Measurements from ENCODE around the gene PLCL1.
A peak's percentile ranks its signal among the peaks of the same experiment; 100 is the strongest.
"Not testable (repeated sequence)": the region's sequence is repeated elsewhere in the genome, so short reads cannot be mapped to it uniquely, and the experiment has no call there.

PLCL1 gene

DNA sequence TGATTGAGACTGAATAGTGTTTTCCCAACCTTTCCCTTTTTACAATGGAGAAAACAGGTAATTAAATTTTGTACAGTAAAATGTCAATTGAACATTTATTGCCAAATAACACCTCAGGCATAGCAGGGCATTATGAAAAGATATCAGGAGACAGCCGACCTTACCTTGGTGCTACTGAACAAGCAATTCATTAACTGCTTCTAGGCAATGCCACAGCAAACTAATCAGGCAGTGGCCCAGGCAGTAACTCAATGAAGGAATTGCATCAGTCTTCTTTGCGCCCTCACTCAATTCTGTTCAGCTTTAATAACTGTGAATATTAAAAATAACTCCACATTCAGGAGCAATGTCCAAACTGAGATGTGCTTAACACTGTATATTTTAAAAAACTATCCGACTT is 6.1 kb downstream of the PLCL1 start:
- DNase-seq: no peak

- peak; percentile 16 for DNase-seq
These were observed 8.8 kb downstream of the PLCL1 start for GRCh38 chr2:197813093-197813787.

DNA sequence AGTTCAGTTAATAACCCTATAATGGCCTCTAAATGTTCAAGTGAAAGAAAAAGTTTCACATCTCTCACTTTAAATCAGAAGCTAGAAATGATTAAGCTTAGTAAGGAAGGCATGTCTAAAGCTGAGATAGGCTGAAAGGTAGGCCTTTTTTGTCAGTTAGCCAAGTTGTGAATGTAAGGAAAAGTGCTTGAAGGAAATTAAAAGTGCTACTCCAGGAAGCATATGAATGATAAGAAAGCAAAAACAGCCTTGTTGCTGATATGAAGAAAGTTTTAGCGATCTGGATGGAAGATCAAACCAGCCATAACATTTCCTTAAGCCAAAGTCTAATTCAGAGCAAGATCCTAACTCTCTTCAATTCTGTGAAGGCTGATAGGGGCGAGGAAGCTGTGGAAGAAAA is 10.1 kb downstream of the PLCL1 start:
- DNase-seq: no peak

GRCh38 chr2:197821550-197822289 is 17.3 kb downstream of the PLCL1 start:
- DNase-seq: no peak

GRCh38 chr2:197822333-197822732 is 17.9 kb downstream of the PLCL1 start:
- DNase-seq: no peak

DNA sequence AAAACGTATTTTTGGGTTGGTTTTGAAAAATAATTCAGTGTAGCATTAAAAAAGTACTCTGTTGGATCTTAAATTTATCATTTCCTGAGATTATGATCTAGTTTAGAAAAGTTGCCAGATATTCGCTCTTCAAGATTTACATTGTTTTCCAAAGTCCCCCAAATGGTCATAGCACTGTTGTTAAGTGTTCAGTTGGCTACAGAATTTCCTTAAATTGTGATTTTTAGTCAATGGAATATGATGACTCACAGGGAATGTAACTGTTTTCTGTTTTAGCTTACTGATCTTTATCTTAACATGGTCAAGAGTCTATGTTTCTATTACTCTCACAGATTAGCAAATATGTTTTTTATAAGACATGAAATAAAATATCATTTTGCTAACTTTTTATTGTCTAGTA is 23.2 kb downstream of the PLCL1 start:
- DNase-seq: no peak

GRCh38 chr2:197828464-197829135 is 24.2 kb downstream of the PLCL1 start:
- DNase-seq: no peak

GRCh38 chr2:197834771-197835170 is 30.4 kb downstream of the PLCL1 start:
- not testable (repeated sequence) for DNase-seq

DNA sequence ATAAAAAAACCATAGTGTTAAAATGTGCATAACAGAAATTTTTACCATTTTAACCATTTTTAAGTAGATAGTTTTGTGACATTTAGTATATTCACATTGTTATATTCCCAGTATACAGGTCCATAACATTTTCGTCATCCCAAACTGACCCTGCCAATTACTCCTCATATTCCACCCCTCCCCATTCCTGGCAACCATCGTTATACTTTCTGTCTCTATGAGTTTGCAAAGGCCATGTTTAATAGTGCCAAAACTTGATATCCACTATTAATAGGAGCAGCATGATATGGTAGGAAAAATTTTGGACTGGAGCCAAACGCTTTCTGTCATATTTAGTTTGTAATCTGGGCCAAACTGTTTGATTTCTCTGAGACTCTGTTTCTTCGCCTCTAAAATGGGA is 30.9 kb downstream of the PLCL1 start:
- no peak for DNase-seq

DNA sequence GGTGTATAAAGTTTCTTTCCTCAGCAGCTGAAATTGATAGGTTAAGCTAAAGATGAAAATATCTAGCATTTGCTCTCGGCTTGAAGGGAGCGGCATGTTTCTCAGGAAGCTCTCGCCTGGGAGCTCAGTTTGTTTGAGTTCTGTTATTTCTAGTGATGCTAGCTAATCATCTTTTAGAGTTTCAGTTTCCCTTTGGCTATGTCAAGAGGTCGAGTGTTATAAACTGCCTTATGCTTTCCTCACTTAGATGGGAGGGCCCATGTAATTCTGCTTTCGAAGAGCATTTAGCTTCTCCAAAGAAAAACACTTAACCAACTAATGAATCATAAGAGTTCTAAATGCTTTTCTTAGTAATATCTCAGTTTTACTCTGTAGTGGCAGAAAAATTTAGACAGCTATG is 33.6 kb downstream of the PLCL1 start:
- peak; percentile 19 for DNase-seq

DNA sequence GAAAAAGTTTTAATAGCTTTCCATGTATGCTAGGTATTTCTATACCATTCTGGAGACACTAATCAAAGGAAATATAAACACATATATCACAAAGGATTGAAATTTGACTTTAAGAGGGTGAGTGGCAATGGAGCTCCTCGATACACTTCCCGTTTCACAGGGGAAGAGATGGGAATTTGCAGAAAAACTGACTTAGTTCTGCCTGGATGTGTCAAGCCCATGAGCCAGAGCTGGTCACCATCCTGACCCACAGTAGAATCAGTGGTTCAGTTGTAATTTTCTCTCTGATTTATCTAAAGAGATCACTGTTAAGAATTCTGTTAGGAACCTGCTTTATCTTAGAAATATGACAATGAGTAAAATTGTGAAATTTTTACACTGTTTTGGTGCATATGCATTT is 34.2 kb downstream of the PLCL1 start:
- DNase-seq: no peak

DNA sequence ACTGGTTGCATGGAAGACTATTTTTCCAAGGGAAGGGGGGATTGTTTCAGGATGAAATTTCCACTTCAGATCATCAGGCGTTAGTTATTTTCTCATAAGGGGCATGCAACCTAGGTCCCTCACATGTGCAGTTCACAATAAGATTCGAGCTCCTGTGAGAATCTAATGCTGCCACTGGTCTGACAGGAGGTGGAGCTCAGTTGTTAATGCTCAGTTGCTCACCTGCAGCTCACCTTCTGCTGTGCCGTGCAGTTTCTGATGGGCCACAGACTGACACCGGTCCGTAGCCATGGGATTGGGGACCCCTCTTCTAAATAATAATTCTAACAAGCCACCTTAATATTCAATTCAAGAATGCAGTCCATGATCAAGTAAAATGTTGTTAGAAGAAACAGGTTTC is 34.9 kb downstream of the PLCL1 start:
- no peak for DNase-seq

DNA sequence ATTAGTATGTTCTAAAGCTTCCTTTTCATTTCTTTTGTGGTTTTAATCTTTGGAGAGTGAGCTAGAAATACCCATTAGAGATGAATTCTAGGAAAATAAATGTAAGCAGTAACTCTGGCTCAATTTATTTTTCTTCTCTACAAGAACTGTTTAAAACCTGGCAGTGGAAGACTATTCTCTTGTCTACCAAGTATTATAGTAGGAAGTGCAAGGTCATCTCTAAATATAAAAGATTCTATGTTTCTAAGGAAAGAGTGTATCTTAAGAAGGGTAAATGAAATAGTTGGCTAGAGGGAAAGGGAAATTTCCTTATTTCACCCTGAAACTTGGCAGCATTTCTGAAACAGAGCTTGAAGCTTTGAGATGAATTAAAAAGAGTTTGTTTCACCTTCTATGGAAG is 35.5 kb downstream of the PLCL1 start:
- DNase-seq: no peak

- no peak for DNase-seq
These were observed 41.7 kb downstream of the PLCL1 start for GRCh38 chr2:197846128-197846527.

- no peak for DNase-seq
These were observed 42.4 kb downstream of the PLCL1 start for GRCh38 chr2:197846777-197847176.

- DNase-seq: no peak
These were observed 43.4 kb downstream of the PLCL1 start for GRCh38 chr2:197847651-197848401.

DNA sequence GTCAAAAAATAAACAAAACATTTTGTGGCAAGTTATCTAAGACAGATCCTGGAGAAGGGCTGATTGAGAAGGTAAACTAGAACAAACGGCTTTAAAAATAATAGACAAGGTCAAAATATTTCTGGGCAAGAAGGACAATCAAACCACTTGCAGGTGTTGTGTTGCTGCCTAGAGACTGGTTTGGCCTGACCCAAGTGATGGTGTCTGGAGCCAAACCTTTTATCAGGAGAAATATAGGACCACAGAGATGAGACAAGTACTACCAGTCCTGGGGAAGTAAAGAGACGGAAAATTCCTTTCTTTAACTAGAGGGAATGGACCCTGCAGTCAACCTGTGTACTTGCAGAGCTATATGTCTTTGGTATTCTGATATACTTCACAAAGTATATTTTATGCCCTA is 44.2 kb downstream of the PLCL1 start:
- no peak for DNase-seq

DNA sequence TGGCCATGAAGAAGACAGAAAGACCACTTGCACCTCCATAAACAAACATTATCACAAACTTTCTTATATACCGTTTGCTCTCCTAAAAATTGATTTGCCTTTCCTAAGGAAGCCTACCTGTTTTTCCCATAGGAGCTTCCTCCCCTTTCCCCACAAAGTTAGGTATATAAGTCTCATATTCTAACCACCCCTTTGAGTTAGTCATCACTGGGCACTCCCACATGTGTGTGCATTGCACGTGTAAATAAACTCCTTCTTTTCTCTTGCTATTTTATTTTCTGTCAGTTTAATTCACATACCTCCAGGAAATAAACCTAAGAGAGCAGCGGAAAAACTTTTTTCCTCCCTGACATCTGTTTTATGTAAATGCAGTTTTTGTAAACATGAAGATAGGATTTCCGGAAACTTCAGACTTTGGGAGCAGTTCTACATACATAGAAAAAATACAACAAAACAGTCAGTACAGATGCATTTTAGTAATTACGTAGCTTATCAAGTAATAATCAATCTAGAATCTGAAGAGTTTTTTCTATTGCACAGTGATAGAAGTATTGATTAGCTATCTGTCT is 46.6 kb downstream of the PLCL1 start:
- no peak for DNase-seq

DNA sequence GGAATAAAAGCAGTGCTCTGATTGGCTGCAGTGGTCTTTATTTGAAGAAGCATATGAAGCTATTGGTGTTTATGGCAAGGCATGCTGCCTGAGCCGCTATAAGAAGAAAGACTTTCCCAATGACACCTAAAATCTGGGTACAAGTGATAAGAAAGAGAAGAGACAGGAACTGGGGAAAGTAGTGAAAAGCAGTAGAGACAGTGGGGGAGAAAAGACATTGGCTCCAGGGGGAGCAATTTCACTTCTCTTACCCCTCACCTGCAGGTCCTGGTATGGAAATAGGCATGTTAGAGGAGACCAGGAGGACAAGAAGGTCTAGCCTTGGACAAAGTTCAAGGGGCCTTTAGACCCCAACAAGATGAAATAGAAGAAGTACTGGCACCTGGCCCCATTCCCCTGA is 47.1 kb downstream of the PLCL1 start:
- no peak for DNase-seq

- DNase-seq: no peak
These were observed 47.7 kb downstream of the PLCL1 start for GRCh38 chr2:197852108-197852507.

GRCh38 chr2:197853549-197853948 is 49.2 kb downstream of the PLCL1 start:
- DNase-seq: no peak

DNA sequence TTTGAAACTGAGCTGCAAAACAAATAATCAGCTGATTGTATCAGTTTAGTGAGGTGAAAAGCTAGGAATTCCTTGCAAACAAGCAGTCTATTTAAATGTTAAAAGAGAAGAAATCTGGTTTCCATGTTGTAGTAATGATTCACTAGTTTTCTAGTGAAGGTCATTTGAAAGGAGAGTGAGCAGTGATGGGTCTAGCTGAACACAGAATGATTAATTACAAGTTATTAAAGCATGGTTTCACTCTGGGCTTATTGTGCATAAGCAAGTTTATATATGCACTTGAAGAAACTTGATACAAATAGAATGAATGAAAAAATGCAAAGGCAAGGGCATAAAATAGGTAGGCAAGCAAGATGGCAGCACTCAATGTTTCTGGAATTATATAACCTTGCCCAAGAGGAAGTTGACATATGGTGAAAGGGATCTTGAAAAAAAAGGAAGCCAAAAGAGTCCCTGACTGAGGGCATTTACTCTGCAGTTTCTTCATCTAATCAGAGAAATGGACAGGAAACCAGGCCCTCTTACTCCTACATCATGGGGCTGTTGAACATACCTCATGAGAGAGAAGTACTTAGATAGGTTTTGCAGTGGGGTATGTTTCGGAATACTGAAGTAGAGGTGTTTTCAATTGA is 53.2 kb downstream of the PLCL1 start:
- no peak for DNase-seq

Measured in stimulated activated CD4-positive, alpha-beta T cell treated with anti-CD3 and anti-CD28 coated beads, Interleukin-1b, Interleukin-23, amount 100 ng/mL, for 48 hours (primary cell).